CD14-positive monocyte (primary cell): ENCODE measurements around the gene CRYBG3. TPM values are rescaled to one million over a fixed set of nuclear protein-coding genes. Genes with fewer than 3 reads are reported as not detected.

Experiments used
- DNase-seq, 3 donors: peaks; one replicate each; pipeline ENCODE4 v3.0.0-alpha.2; 2011 to 2022
- H2AFZ ChIP-seq: 2 replicates; pipeline ENCODE4 v1.6.0; 2012; ENCODE audit warnings: mild to moderate bottlenecking, low read depth, low read length, inconsistent platforms; ENCODE audit not compliant: insufficient read depth, poor library complexity, severe bottlenecking
- H3K27ac ChIP-seq, 2 donors: 1 replicate in 1 of 2; 2 replicates in 1 of 2; pipeline ENCODE4 v1.5.1; 2012 to 2013; ENCODE audit warnings: low read length in 2 of 2, control low read depth in 1 of 2, inconsistent platforms in 1 of 2, low read depth in 1 of 2, mild to moderate bottlenecking in 1 of 2
- H3K27me3 ChIP-seq, 2 donors: one replicate each; pipeline versions ENCODE4 v1.6.0 to v1.6.1; 2011 to 2013; ENCODE audit warnings: low read length in 2 of 2; ENCODE audit not compliant: control insufficient read depth in 2 of 2, insufficient read depth in 2 of 2
- H3K36me3 ChIP-seq, 2 donors: replicated peaks in 1 of 2; 1 replicate in 1 of 2; 2 replicates in 1 of 2; pipeline versions ENCODE4 v1.5.1 to v1.6.1; 2012 to 2013; ENCODE audit warnings: low read length in 2 of 2, control low read depth in 1 of 2, inconsistent platforms in 1 of 2, mild to moderate bottlenecking in 1 of 2; ENCODE audit not compliant: insufficient read depth in 2 of 2, control insufficient read depth in 1 of 2
- H3K4me1 ChIP-seq, 2 donors: 1 replicate in 1 of 2; 2 replicates in 1 of 2; pipeline versions ENCODE4 v1.5.1 to v1.6.1; 2012 to 2013; ENCODE audit warnings: low read length in 2 of 2, control low read depth in 1 of 2, inconsistent platforms in 1 of 2, mild to moderate bottlenecking in 1 of 2, moderate library complexity in 1 of 2; ENCODE audit not compliant: insufficient read depth in 2 of 2, control insufficient read depth in 1 of 2
- H3K4me2 ChIP-seq: replicated peaks from 2 replicates; pipeline ENCODE3; 2012; ENCODE audit warnings: low read length, moderate library complexity, mild to moderate bottlenecking; ENCODE audit not compliant: poor library complexity, severe bottlenecking; ENCODE audit errors: extremely low read depth
- H3K4me3 ChIP-seq, 3 experiments: fragments of 200-600 bp in 1 of 3; sonication (generic) in 1 of 3; replicated peaks in 1 of 3; 1 replicate in 2 of 3; 2 replicates in 1 of 3; pipeline ENCODE4 v1.5.1; 2011 to 2013; ENCODE audit warnings: low read length in 3 of 3, mild to moderate bottlenecking in 3 of 3, control low read depth in 2 of 3, low read depth in 2 of 3, inconsistent platforms in 1 of 3, moderate library complexity in 1 of 3
- H3K79me2 ChIP-seq: 2 replicates; pipeline ENCODE4 v1.6.0; 2012; ENCODE audit warnings: mild to moderate bottlenecking, control low read depth, inconsistent platforms, low read length, moderate library complexity; ENCODE audit not compliant: insufficient read depth
- H3K9ac ChIP-seq: 2 replicates; pipeline ENCODE4 v1.6.0; 2017; ENCODE audit warnings: low read length, mild to moderate bottlenecking; ENCODE audit not compliant: insufficient read depth, poor library complexity, severe bottlenecking
- H3K9me3 ChIP-seq, 2 donors: replicated peaks in 1 of 2; 1 replicate in 1 of 2; 2 replicates in 1 of 2; pipeline versions ENCODE4 v1.5.1 to v1.6.1; 2012 to 2013; ENCODE audit warnings: low read length in 2 of 2, control low read depth in 1 of 2; ENCODE audit not compliant: control insufficient read depth in 1 of 2, insufficient read depth in 1 of 2
- H4K20me1 ChIP-seq: 2 replicates; pipeline ENCODE4 v1.6.0; 2012; ENCODE audit warnings: mild to moderate bottlenecking, low read length, control low read depth, moderate library complexity; ENCODE audit not compliant: insufficient read depth
- H3K27ac Mint-ChIP-seq, 7 donors: one replicate each; pipeline ENCODE4 v1.8.0; 2020; ENCODE audit warnings: mild to moderate bottlenecking in 7 of 7, mixed read lengths in 7 of 7, moderate library complexity in 6 of 7, inconsistent platforms in 2 of 7
- H3K27me3 Mint-ChIP-seq, 3 donors: one replicate each; pipeline ENCODE4 v1.8.0; 2021 to 2022; ENCODE audit warnings: low read depth in 3 of 3, mild to moderate bottlenecking in 3 of 3, mixed read lengths in 3 of 3, moderate library complexity in 3 of 3, inconsistent platforms in 1 of 3
- H3K36me3 Mint-ChIP-seq, 2 donors: one replicate each; pipeline ENCODE4 v1.8.0; 2020; ENCODE audit warnings: mixed read lengths in 2 of 2, inconsistent platforms in 1 of 2, mild to moderate bottlenecking in 1 of 2
- H3K4me1 Mint-ChIP-seq: one replicate; pipeline ENCODE4 v1.8.0; 2020; ENCODE audit warnings: mild to moderate bottlenecking, mixed read lengths
- H3K4me3 Mint-ChIP-seq, 2 donors: one replicate each; pipeline ENCODE4 v1.8.0; 2020; ENCODE audit warnings: mild to moderate bottlenecking in 2 of 2, mixed read lengths in 2 of 2, moderate library complexity in 1 of 2
- H3K9me3 Mint-ChIP-seq, 7 donors: one replicate each; pipeline ENCODE4 v1.8.0; 2020 to 2022; ENCODE audit warnings: mixed read lengths in 7 of 7, mild to moderate bottlenecking in 6 of 7, moderate library complexity in 6 of 7, inconsistent platforms in 2 of 7
- WGBS: methylation state at CpG from one replicate; pipeline ENCODE4 v1.1.5; 2013; ENCODE audit warnings: missing lambda C conversion rate; ENCODE audit not compliant: insufficient coverage; 5-methylcytosine and 5-hydroxymethylcytosine counted together
- intact Hi-C, 2 donors: fragments of 100-400 bp; cut with micrococcal nuclease; formaldehyde crosslinking; loops; one replicate each; pipeline versions ENCODE4 v1.15.0 to v1.15.1; 2023
- polyA plus RNA-seq, 3 donors: library from polyadenylated mRNA; depleted of rRNA in 1 of 3; unstranded in 2 of 3; stranded (reverse) in 1 of 3; fragments of 300-500 nt in 2 of 3; fragments of >200 nt in 1 of 3; fragmentation: Illumina TruSeq in 2 of 3; gene quantifications; 1 replicate in 2 of 3; 2 replicates in 1 of 3; pipeline ENCODE4 v1.2.3, GENCODE V29; 2012 to 2021
- TF ChIP-seq, protein P1 (sequence below): fragments of 200-600 bp; IDR thresholded peaks from one replicate; pipeline ENCODE4 v1.8.0; 2022; ENCODE audit warnings: antibody characterized with exemption, mild to moderate bottlenecking

Gene CRYBG3
- polyA plus RNA-seq, 3 donors: 2.3 to 6.8 (median 5.3) TPM

DNA sequence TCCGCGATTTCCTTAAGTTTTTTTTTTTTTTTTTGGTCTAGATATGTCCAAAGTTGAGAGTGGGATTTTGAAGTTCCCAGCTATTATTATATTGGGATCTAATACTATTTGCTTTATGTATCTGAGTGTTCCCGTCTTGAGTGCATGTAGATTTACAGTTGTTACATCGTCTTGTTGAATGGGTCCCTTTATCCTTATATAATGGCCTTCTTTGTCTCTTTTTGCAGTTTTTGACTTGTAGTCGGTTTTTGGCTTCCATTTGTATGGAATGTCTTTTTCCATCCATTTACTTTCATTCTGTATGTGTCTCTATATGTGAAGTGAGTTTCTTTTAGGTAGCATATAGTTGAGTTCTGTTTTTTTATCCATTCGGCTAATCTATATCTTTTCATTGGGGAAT lies 35.6 kb downstream of the CRYBG3 start:
- Histone ChIP-seq H2AFZ (no peak overlapping the region), H3K36me3 (no peaks in the 10 kb centered on the region), H3K27ac (no peak overlapping the region), H3K9me3 (peaks cover 4 to 7% of the 10 kb centered on the region in 2 donors), H3K4me2 (no peak overlapping the region), H3K27me3 (no peaks in the 10 kb centered on the region), H3K79me2 (peaks cover 23% of the 10 kb centered on the region), H3K9ac (no peak overlapping the region), H4K20me1 (peaks cover 31% of the 10 kb centered on the region), H3K4me1 (no peaks in the 10 kb centered on the region), H3K4me3 (no peak overlapping the region)
- Mint-ChIP-seq H3K4me3 (no peak overlapping the region), H3K27me3 (peaks cover 0 to 5% (median 0%) of the 10 kb centered on the region in 3 donors), H3K36me3 (peaks cover 8 to 16% of the 10 kb centered on the region in 2 donors), H3K27ac (no peak overlapping the region), H3K9me3 (peaks cover 19 to 39% (median 25%) of the 10 kb centered on the region in 7 donors), H3K4me1 (no peaks in the 10 kb centered on the region)
- no peak for DNase-seq
- intact Hi-C loops: no loop called here
- TF ChIP-seq, protein P1, sequence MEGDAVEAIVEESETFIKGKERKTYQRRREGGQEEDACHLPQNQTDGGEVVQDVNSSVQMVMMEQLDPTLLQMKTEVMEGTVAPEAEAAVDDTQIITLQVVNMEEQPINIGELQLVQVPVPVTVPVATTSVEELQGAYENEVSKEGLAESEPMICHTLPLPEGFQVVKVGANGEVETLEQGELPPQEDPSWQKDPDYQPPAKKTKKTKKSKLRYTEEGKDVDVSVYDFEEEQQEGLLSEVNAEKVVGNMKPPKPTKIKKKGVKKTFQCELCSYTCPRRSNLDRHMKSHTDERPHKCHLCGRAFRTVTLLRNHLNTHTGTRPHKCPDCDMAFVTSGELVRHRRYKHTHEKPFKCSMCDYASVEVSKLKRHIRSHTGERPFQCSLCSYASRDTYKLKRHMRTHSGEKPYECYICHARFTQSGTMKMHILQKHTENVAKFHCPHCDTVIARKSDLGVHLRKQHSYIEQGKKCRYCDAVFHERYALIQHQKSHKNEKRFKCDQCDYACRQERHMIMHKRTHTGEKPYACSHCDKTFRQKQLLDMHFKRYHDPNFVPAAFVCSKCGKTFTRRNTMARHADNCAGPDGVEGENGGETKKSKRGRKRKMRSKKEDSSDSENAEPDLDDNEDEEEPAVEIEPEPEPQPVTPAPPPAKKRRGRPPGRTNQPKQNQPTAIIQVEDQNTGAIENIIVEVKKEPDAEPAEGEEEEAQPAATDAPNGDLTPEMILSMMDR: no peak
- WGBS: no CpG with 5 or more reads among the region's 6 CpGs

DNA sequence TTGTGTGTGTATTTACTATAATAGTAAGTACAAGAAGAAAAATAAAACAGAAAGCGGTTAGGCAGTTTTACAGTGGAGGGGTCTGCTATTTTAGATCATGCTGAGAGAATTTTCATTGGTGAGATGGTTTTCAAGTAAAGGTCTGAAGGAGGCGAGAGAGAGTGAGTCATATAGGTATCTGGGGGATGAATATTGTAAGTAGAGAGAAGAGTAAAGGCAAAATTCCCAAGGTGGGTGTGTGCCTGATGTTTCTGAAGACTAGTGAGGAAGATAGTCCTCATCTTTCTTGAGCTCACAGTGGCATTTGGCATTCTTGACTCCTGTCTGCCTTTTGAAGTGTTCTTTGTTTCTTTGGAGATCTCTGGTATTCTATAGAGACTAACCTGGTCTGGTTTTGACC lies 38.6 kb downstream of the CRYBG3 start:
- DNase-seq: no peak
- TF ChIP-seq, protein P1: no peak
- H3K36me3 ChIP-seq: peaks cover 8 to 18% of the 10 kb centered on the region in 2 donors
- no peak overlapping the region for H2AFZ ChIP-seq
- H3K4me1 Mint-ChIP-seq: no peaks in the 10 kb centered on the region
- no peak overlapping the region for H3K9ac ChIP-seq
- no peak overlapping the region for H3K4me2 ChIP-seq
- H4K20me1 ChIP-seq: peaks cover 43% of the 10 kb centered on the region
- no peaks in the 10 kb centered on the region for H3K4me1 ChIP-seq
- 100% methylated on average over 2 of the region's 2 CpGs for WGBS
- H3K9me3 Mint-ChIP-seq: peaks cover 8 to 21% (median 11%) of the 10 kb centered on the region in 7 donors
- intact Hi-C loops: no loop called here
- no peak overlapping the region for H3K27ac Mint-ChIP-seq
- no peak overlapping the region for H3K27ac ChIP-seq
- peaks cover 18% of the 10 kb centered on the region for H3K79me2 ChIP-seq
- H3K4me3 ChIP-seq: no peak overlapping the region
- no peaks in the 10 kb centered on the region for H3K27me3 ChIP-seq
- H3K4me3 Mint-ChIP-seq: no peak overlapping the region
- H3K27me3 Mint-ChIP-seq: peaks cover 0 to 4% (median 0%) of the 10 kb centered on the region in 3 donors
- H3K36me3 Mint-ChIP-seq: peaks cover 17 to 21% of the 10 kb centered on the region in 2 donors
- H3K9me3 ChIP-seq: peaks cover 0 to 7% of the 10 kb centered on the region in 2 donors
